Osteocyte (in vitro differentiated cells): Measurements from ENCODE around the gene SERP2. TPM values are rescaled to one million over a fixed set of nuclear protein-coding genes. Genes with fewer than 3 reads are reported as not detected.
A peak's percentile ranks its signal among the peaks of the same experiment; 100 is the strongest.

Experiments
- DNase-seq: peaks from one replicate; pipeline ENCODE4 v3.0.0; 2021; ENCODE audit warnings: mixed read lengths; ENCODE audit not compliant: unreplicated experiment; ENCODE audit errors: extremely low spot score
- H3K27ac Mint-ChIP-seq: one replicate; pipeline ENCODE4 v1.8.0; 2021; ENCODE audit warnings: mild to moderate bottlenecking, mixed read lengths; ENCODE audit not compliant: unreplicated experiment
- H3K27me3 Mint-ChIP-seq: one replicate; pipeline ENCODE4 v1.8.0; 2021; ENCODE audit warnings: mixed read lengths; ENCODE audit not compliant: unreplicated experiment
- H3K36me3 Mint-ChIP-seq: one replicate; pipeline ENCODE4 v1.8.0; 2021; ENCODE audit warnings: mixed read lengths; ENCODE audit not compliant: unreplicated experiment
- H3K4me1 Mint-ChIP-seq: one replicate; pipeline ENCODE4 v1.8.0; 2021; ENCODE audit warnings: mixed read lengths; ENCODE audit not compliant: unreplicated experiment
- H3K4me3 Mint-ChIP-seq: one replicate; pipeline ENCODE4 v1.8.0; 2021; ENCODE audit warnings: mild to moderate bottlenecking, moderate library complexity, mixed read lengths; ENCODE audit not compliant: unreplicated experiment
- H3K9me3 Mint-ChIP-seq: one replicate; pipeline ENCODE4 v1.8.0; 2021; ENCODE audit warnings: mixed read lengths; ENCODE audit not compliant: unreplicated experiment
- CTCF ChIP-seq: fragments of 200-600 bp; sonication (generic); IDR thresholded peaks from 2 replicates; pipeline ENCODE4 v1.5.0; 2021; ENCODE audit warnings: antibody characterized with exemption, mild to moderate bottlenecking, moderate library complexity
- total RNA-seq: library from RNA; stranded (reverse); gene quantifications from 2 replicates; pipeline ENCODE4 v1.2.1, GENCODE V29; 2021

SERP2 gene
- total RNA-seq, 1 donor from 2014 or later, result 8.4 TPM

- TF ChIP-seq CTCF, result no peak
- DNase-seq, result no peak
- H3K36me3 Mint-ChIP-seq, result no peaks in the 10 kb centered on the region
- H3K9me3 Mint-ChIP-seq, result no peaks in the 10 kb centered on the region
- no peak overlapping the region for H3K27ac Mint-ChIP-seq
- peaks cover 6% of the 10 kb centered on the region for H3K4me1 Mint-ChIP-seq
- H3K27me3 Mint-ChIP-seq, result peaks cover 11% of the 10 kb centered on the region
- no peak overlapping the region for H3K4me3 Mint-ChIP-seq
These were observed 34.3 kb downstream of the SERP2 start for GRCh38 chr13:44407891-44408290.

- H3K36me3 Mint-ChIP-seq, result no peaks in the 10 kb centered on the region
- DNase-seq, result no peak
- H3K9me3 Mint-ChIP-seq, result no peaks in the 10 kb centered on the region
- peaks cover 3% of the 10 kb centered on the region for H3K4me1 Mint-ChIP-seq
- H3K27ac Mint-ChIP-seq, result no peak overlapping the region
- no peak overlapping the region for H3K4me3 Mint-ChIP-seq
- peaks cover 9% of the 10 kb centered on the region for H3K27me3 Mint-ChIP-seq
- no peak for TF ChIP-seq CTCF
These were observed 36.0 kb downstream of the SERP2 start for GRCh38 chr13:44409595-44409994.

- Mint-ChIP-seq H3K27ac (no peak overlapping the region), H3K4me3 (no peak overlapping the region), H3K4me1 (peaks cover 3% of the 10 kb centered on the region), H3K36me3 (no peaks in the 10 kb centered on the region), H3K9me3 (no peaks in the 10 kb centered on the region), H3K27me3 (peaks cover 7% of the 10 kb centered on the region)
- peak; percentile 19 for TF ChIP-seq CTCF
- no peak for DNase-seq
These were observed 36.8 kb downstream of the SERP2 start for GRCh38 chr13:44410328-44410859.

- Mint-ChIP-seq H3K4me3 (no peak overlapping the region), H3K27me3 (peaks cover 5% of the 10 kb centered on the region), H3K4me1 (peaks cover 3% of the 10 kb centered on the region), H3K27ac (no peak overlapping the region), H3K9me3 (no peaks in the 10 kb centered on the region), H3K36me3 (no peaks in the 10 kb centered on the region)
- no peak for TF ChIP-seq CTCF
- no peak for DNase-seq
These were observed 38.2 kb downstream of the SERP2 start for GRCh38 chr13:44411841-44412240.

- Mint-ChIP-seq H3K36me3 (no peaks in the 10 kb centered on the region), H3K27me3 (peaks cover 5% of the 10 kb centered on the region), H3K27ac (no peak overlapping the region), H3K9me3 (no peaks in the 10 kb centered on the region), H3K4me1 (peaks cover 3% of the 10 kb centered on the region), H3K4me3 (no peak overlapping the region)
- TF ChIP-seq CTCF, result no peak
- no peak for DNase-seq
These were observed 38.8 kb downstream of the SERP2 start for GRCh38 chr13:44412346-44412935.
